HCT116 (cell line): ENCODE measurements around the gene LAIR1. TPM values are rescaled to one million over a fixed set of nuclear protein-coding genes. Genes with fewer than 3 reads are reported as not detected.

Source experiments
- ATAC-seq: fragments of 200-7000 bp; cut with Tn5 transposase; 2 replicates; pipeline ENCODE4 v1.9.1; 2020; ENCODE audit warnings: mild to moderate bottlenecking, moderate library complexity
- BruUV-seq: library from RNA; stranded (reverse); fragments of 400-500 nt; replicated peaks from 2 replicates; lab custom pipeline; 2021; lab: Mats Ljungman, UMichigan
- CTCF ChIA-PET: fragments of 300-600 bp; sonication (Branson Sonifier 250); formaldehyde crosslinking; loops from one replicate; lab custom pipeline; 2021; ENCODE audit warnings: antibody characterized with exemption; lab: Charles Lee
- POLR2A ChIA-PET: fragments of 300-600, 350-600 bp; sonication (Branson Sonifier 250); formaldehyde crosslinking; loops from one replicate; lab custom pipeline; 2021; ENCODE audit warnings: antibody characterized with exemption; lab: Charles Lee
- RAD21 ChIA-PET, 2 experiments: fragments of 300-600 bp; sonication (Branson Sonifier 250); formaldehyde crosslinking; loops; one replicate each; lab custom pipeline; 2023; ENCODE audit warnings: low total read pairs in 2 of 2; ENCODE audit not compliant: uncharacterized antibody in 2 of 2, unreplicated experiment in 2 of 2, low non-redundant PET in 1 of 2; lab: Charles Lee
- DNase-seq: peaks from one replicate; pipeline ENCODE4 v3.0.0-alpha.2; 2010; ENCODE audit warnings: low read depth, low spot score
- H2AFZ ChIP-seq: fragments of 200-600 bp; shearing (Covaris generic), sonication (generic); 2 replicates; pipeline ENCODE4 v1.6.1; 2017; ENCODE audit warnings: low read depth, mixed run types, mixed read lengths, antibody characterized with exemption, low read length; ENCODE audit not compliant: poor library complexity, severe bottlenecking
- H3K27ac ChIP-seq: 2 replicates; pipeline ENCODE4 v1.5.1; 2012; ENCODE audit warnings: low read depth, low read length
- H3K27me3 ChIP-seq: fragments of 200-600 bp; sonication (generic); 2 replicates; pipeline ENCODE4 v1.6.1; 2016; ENCODE audit warnings: mixed run types, low read length, mixed read lengths; ENCODE audit not compliant: insufficient read depth
- H3K36me3 ChIP-seq, 2 experiments: fragments of 200-500 bp in 1 of 2; fragments of 200-600 bp in 1 of 2; sonication (Bioruptor generic) in 1 of 2; sonication (generic) in 1 of 2; 2 replicates each; pipeline versions ENCODE4 v1.5.1 to v1.6.1; 2014 to 2016; ENCODE audit warnings: low read length in 2 of 2, inconsistent platforms in 1 of 2, mixed read lengths in 1 of 2, mixed run types in 1 of 2; ENCODE audit not compliant: insufficient read depth in 2 of 2, control insufficient read depth in 1 of 2
- H3K4me1 ChIP-seq, 2 experiments: fragments of 200-600 bp in 1 of 2; sonication (generic) in 1 of 2; 2 replicates each; pipeline versions ENCODE4 v1.5.1 to v1.6.1; 2012 to 2017; ENCODE audit warnings: low read length in 2 of 2, inconsistent platforms in 1 of 2, mild to moderate bottlenecking in 1 of 2, mixed read lengths in 1 of 2, mixed run types in 1 of 2, moderate library complexity in 1 of 2; ENCODE audit not compliant: insufficient read depth in 2 of 2, control insufficient read depth in 1 of 2
- H3K4me2 ChIP-seq: fragments of 200-600 bp; sonication (generic); 2 replicates; pipeline ENCODE4 v1.6.1; 2017; ENCODE audit warnings: mixed run types, low read length, mixed read lengths
- H3K4me3 ChIP-seq, 2 experiments: fragments of 200-600 bp in 1 of 2; sonication (generic) in 1 of 2; replicated peaks in 1 of 2; 2 replicates each; pipeline ENCODE4 v1.5.1; 2011 to 2016; ENCODE audit warnings: low read length in 2 of 2, control low read depth in 1 of 2, low read depth in 1 of 2, mild to moderate bottlenecking in 1 of 2, mixed read lengths in 1 of 2, mixed run types in 1 of 2
- H3K79me2 ChIP-seq: fragments of 200-600 bp; sonication (generic); 2 replicates; pipeline ENCODE4 v1.6.1; 2017; ENCODE audit warnings: mild to moderate bottlenecking, mixed run types, low read length, moderate library complexity, mixed read lengths; ENCODE audit not compliant: insufficient read depth
- H3K9ac ChIP-seq: fragments of 200-600 bp; sonication (generic); 2 replicates; pipeline ENCODE4 v1.6.1; 2016; ENCODE audit warnings: low read length, mixed read lengths
- H3K9me2 ChIP-seq: fragments of 200-600 bp; sonication (generic), shearing (Covaris generic); 2 replicates; pipeline ENCODE4 v1.6.1; 2017; ENCODE audit warnings: mixed run types, mild to moderate bottlenecking, moderate library complexity; ENCODE audit not compliant: insufficient read depth
- H3K9me3 ChIP-seq, 2 experiments: fragments of 200-500 bp in 1 of 2; fragments of 200-600 bp in 1 of 2; sonication (Bioruptor generic) in 1 of 2; sonication (generic) in 1 of 2; 2 replicates each; pipeline ENCODE4 v1.6.1; 2014 to 2017; ENCODE audit warnings: low read length in 2 of 2, mixed read lengths in 2 of 2, inconsistent platforms in 1 of 2, low read depth in 1 of 2, mild to moderate bottlenecking in 1 of 2, mixed run types in 1 of 2, moderate library complexity in 1 of 2; ENCODE audit not compliant: control insufficient read depth in 1 of 2, insufficient read depth in 1 of 2
- H4K20me1 ChIP-seq: fragments of 200-600 bp; sonication (generic), shearing (Covaris generic); 2 replicates; pipeline ENCODE4 v1.6.1; 2017; ENCODE audit warnings: mixed run types, mild to moderate bottlenecking, moderate library complexity; ENCODE audit not compliant: insufficient read depth
- CBX3 ChIP-seq: IDR thresholded peaks from 2 replicates; pipeline ENCODE4 v1.6.1; 2012; ENCODE audit warnings: low read depth
- EZH2phosphoT487 ChIP-seq: fragments of 200-600 bp; IDR thresholded peaks from 2 replicates; pipeline ENCODE4 v1.6.1; 2018; ENCODE audit warnings: antibody characterized with exemption, borderline replicate concordance
- FOSL1 ChIP-seq: IDR thresholded peaks from 2 replicates; pipeline ENCODE4 v1.6.1; 2012; ENCODE audit warnings: low read depth
- JUND ChIP-seq: IDR thresholded peaks from 2 replicates; pipeline ENCODE4 v1.6.1; 2012
- POLR2A ChIP-seq: IDR thresholded peaks from 2 replicates; pipeline ENCODE4 v1.7.0; 2011; ENCODE audit warnings: borderline replicate concordance; ENCODE audit not compliant: insufficient read depth, insufficient read length; ENCODE audit errors: extremely low read depth
- POLR2AphosphoS5 ChIP-seq: IDR thresholded peaks from 2 replicates; pipeline ENCODE4 v1.6.1; 2011; ENCODE audit warnings: mild to moderate bottlenecking, low read depth, low read length, moderate library complexity
- RAD21 ChIP-seq: IDR thresholded peaks from 2 replicates; pipeline ENCODE4 v1.6.1; 2012; ENCODE audit warnings: low read depth, mild to moderate bottlenecking
- SIN3A ChIP-seq: IDR thresholded peaks from 2 replicates; pipeline ENCODE4 v1.6.1; 2012; ENCODE audit warnings: low read depth
- SP1 ChIP-seq: IDR thresholded peaks from 2 replicates; pipeline ENCODE4 v1.6.1; 2012; ENCODE audit warnings: low read depth
- SRF ChIP-seq: IDR thresholded peaks from 2 replicates; pipeline ENCODE4 v1.6.1; 2012; ENCODE audit warnings: low read depth
- YY1 ChIP-seq: IDR thresholded peaks from 2 replicates; pipeline ENCODE4 v1.6.1; 2011; ENCODE audit warnings: low read length, low read depth, moderate library complexity, mild to moderate bottlenecking; ENCODE audit not compliant: insufficient replicate concordance; ENCODE audit errors: extremely low read depth
- ZFX ChIP-seq: fragments of 450-650 bp; IDR thresholded peaks from 2 replicates; pipeline ENCODE4 v1.6.1; 2017
- ZNF274 ChIP-seq: fragments of 200-500 bp; sonication (Bioruptor generic); IDR thresholded peaks from 2 replicates; pipeline ENCODE4 v1.6.1; 2014; ENCODE audit warnings: mild to moderate bottlenecking, low read depth, low read length, inconsistent platforms
- intact Hi-C: fragments of 100-400 bp; cut with micrococcal nuclease; formaldehyde crosslinking; loops from 2 replicates; pipeline ENCODE4 v1.10.0; 2022
- total RNA-seq: library from RNA; stranded (reverse); gene quantifications from one replicate; pipeline ENCODE4 v1.2.1, GENCODE V29; 2021; ENCODE audit not compliant: unreplicated experiment
- TF ChIP-seq, protein P1 (sequence below): IDR thresholded peaks from 2 replicates; pipeline ENCODE4 v1.6.1; 2012
- TF ChIP-seq, protein P2 (sequence below): IDR thresholded peaks from 2 replicates; pipeline ENCODE4 v1.6.1; 2011; ENCODE audit warnings: mild to moderate bottlenecking, low read length, moderate library complexity; ENCODE audit not compliant: insufficient replicate concordance; ENCODE audit errors: extremely low read depth
- TF ChIP-seq, protein P3 (sequence below), 3 experiments: fragments of 200-600 bp in 1 of 3; sonication (generic) in 1 of 3; IDR thresholded peaks in 2 of 3; conservative IDR thresholded peaks in 1 of 3; 2 replicates each; pipeline ENCODE4 v1.5.1; 2012 to 2017; ENCODE audit warnings: low read depth in 2 of 3, low read length in 2 of 3, antibody characterized with exemption in 1 of 3, borderline replicate concordance in 1 of 3, control low read depth in 1 of 3, mild to moderate bottlenecking in 1 of 3, mixed read lengths in 1 of 3, mixed run types in 1 of 3, moderate library complexity in 1 of 3; ENCODE audit not compliant: insufficient read depth in 1 of 3

Gene LAIR1
- total RNA-seq, 1 experiment from 2014 or later = 0.89 TPM

DNA sequence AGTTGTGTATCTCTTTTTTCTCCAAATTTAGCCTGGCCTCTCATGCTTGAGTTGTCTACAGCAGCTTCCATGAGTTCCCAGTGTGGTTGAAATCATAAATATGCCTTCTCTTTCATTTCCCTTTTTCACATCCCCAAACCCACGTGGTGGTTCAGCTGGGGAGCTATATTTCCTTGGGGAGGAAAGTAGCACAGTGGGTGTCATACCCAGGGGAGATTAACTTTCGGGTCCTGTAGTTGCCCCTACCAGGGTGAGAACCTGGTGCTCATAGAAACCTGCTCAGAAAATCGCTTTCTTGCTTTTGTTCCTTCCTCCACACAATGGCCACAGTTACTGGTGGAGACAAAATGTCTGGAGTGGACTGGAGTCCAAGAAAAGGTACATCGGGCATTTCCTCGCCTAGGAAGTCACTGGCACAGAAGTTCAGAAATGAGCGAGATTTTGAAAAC lies 18.8 kb downstream of the LAIR1 start:
- H3K9me3 ChIP-seq = no peaks in the 10 kb centered on the region
- intact Hi-C loops = no loop called here
- H3K4me1 ChIP-seq = no peaks in the 10 kb centered on the region
- H3K27me3 ChIP-seq = peaks cover 12% of the 10 kb centered on the region; the same call in 1 of the 2 replicates
- POLR2A ChIA-PET = no interaction called here
- no peaks in the 10 kb centered on the region for H3K9me2 ChIP-seq
- no peak overlapping the region for H2AFZ ChIP-seq
- H3K79me2 ChIP-seq = no peaks in the 10 kb centered on the region
- DNase-seq (no peak), ATAC-seq (no peak)
- TF ChIP-seq CBX3 (no peak), JUND (no peak), SIN3A (no peak), RAD21 (no peak), EZH2phosphoT487 (no peak), YY1 (no peak), ZNF274 (no peak), POLR2AphosphoS5 (no peak), FOSL1 (no peak), POLR2A (no peak), SP1 (no peak), ZFX (no peak), SRF (no peak)
- TF ChIP-seq, protein P1, sequence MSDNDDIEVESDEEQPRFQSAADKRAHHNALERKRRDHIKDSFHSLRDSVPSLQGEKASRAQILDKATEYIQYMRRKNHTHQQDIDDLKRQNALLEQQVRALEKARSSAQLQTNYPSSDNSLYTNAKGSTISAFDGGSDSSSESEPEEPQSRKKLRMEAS = no peak
- TF ChIP-seq, protein P2, sequence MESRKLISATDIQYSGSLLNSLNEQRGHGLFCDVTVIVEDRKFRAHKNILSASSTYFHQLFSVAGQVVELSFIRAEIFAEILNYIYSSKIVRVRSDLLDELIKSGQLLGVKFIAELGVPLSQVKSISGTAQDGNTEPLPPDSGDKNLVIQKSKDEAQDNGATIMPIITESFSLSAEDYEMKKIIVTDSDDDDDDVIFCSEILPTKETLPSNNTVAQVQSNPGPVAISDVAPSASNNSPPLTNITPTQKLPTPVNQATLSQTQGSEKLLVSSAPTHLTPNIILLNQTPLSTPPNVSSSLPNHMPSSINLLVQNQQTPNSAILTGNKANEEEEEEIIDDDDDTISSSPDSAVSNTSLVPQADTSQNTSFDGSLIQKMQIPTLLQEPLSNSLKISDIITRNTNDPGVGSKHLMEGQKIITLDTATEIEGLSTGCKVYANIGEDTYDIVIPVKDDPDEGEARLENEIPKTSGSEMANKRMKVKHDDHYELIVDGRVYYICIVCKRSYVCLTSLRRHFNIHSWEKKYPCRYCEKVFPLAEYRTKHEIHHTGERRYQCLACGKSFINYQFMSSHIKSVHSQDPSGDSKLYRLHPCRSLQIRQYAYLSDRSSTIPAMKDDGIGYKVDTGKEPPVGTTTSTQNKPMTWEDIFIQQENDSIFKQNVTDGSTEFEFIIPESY = no peak
- TF ChIP-seq, protein P3, sequence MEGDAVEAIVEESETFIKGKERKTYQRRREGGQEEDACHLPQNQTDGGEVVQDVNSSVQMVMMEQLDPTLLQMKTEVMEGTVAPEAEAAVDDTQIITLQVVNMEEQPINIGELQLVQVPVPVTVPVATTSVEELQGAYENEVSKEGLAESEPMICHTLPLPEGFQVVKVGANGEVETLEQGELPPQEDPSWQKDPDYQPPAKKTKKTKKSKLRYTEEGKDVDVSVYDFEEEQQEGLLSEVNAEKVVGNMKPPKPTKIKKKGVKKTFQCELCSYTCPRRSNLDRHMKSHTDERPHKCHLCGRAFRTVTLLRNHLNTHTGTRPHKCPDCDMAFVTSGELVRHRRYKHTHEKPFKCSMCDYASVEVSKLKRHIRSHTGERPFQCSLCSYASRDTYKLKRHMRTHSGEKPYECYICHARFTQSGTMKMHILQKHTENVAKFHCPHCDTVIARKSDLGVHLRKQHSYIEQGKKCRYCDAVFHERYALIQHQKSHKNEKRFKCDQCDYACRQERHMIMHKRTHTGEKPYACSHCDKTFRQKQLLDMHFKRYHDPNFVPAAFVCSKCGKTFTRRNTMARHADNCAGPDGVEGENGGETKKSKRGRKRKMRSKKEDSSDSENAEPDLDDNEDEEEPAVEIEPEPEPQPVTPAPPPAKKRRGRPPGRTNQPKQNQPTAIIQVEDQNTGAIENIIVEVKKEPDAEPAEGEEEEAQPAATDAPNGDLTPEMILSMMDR (IDR thresholded peaks at IDR 0.05 in 2 of 3, conservative IDR thresholded peaks at IDR 0.05 in 1 of 3; ENCODE audit: borderline replicate concordance in 1 of 3, insufficient read depth in 1 of 3, low read depth in 2 of 3, low read length in 2 of 3) = no peak
- H3K4me2 ChIP-seq = no peak overlapping the region
- RAD21 ChIA-PET = no interaction called here
- no peak overlapping the region for H3K9ac ChIP-seq
- H3K36me3 ChIP-seq = no peaks in the 10 kb centered on the region
- H4K20me1 ChIP-seq = no peaks in the 10 kb centered on the region
- CTCF ChIA-PET = interaction anchor here (1.7 kb wide), 1 partner anchor 20 kb away, joined by 7 read pairs; no protein-coding TSS in a partner anchor
- BruUV-seq = no TSS peak
- H3K4me3 ChIP-seq = no peak overlapping the region
- H3K27ac ChIP-seq = no peak overlapping the region
